GM23338 (cell line): Measurements from ENCODE around the gene GALK1. TPM values are rescaled to one million over a fixed set of nuclear protein-coding genes. Genes with fewer than 3 reads are reported as not detected.

Experiments used
- ATAC-seq: fragments of 200-7000 bp; cut with Tn5 transposase; 3 replicates; pipeline ENCODE4 v1.9.1; 2020
- DNase-seq: peaks from one replicate; pipeline ENCODE4 v3.0.0-alpha.2; 2015; ENCODE audit warnings: low spot score
- H2AFZ ChIP-seq: fragments of 200-600 bp; sonication (generic); 2 replicates; pipeline ENCODE4 v1.8.0; 2016; ENCODE audit warnings: antibody characterized with exemption, mild to moderate bottlenecking, moderate library complexity
- H3F3A ChIP-seq: fragments of 200-600 bp; sonication (generic); replicated peaks from 2 replicates; pipeline ENCODE4 v1.8.0; 2017; ENCODE audit warnings: antibody characterized with exemption, mixed run types, low read depth
- H3K27ac ChIP-seq: fragments of 200-600 bp; sonication (generic); 2 replicates; pipeline ENCODE4 v1.6.1; 2016; ENCODE audit warnings: low read depth
- H3K27me3 ChIP-seq: fragments of 200-600 bp; sonication (generic); 2 replicates; pipeline ENCODE4 v1.8.0; 2016; ENCODE audit warnings: mild to moderate bottlenecking, mixed run types, moderate library complexity; ENCODE audit not compliant: insufficient read depth
- H3K36me3 ChIP-seq: fragments of 200-600 bp; sonication (generic); 2 replicates; pipeline ENCODE4 v1.8.0; 2016; ENCODE audit warnings: mild to moderate bottlenecking; ENCODE audit not compliant: insufficient read depth
- H3K4me1 ChIP-seq: fragments of 200-600 bp; sonication (generic); 2 replicates; pipeline ENCODE4 v1.8.0; 2016; ENCODE audit warnings: mild to moderate bottlenecking, moderate library complexity; ENCODE audit not compliant: insufficient read depth
- H3K4me2 ChIP-seq: fragments of 200-600 bp; sonication (generic); 2 replicates; pipeline ENCODE4 v1.7.1; 2017; ENCODE audit warnings: mixed run types
- H3K4me3 ChIP-seq: fragments of 200-600 bp; sonication (generic); 2 replicates; pipeline ENCODE4 v1.6.1; 2016; ENCODE audit warnings: mixed run types
- H3K79me2 ChIP-seq: fragments of 200-600 bp; sonication (generic); replicated peaks from 2 replicates; pipeline ENCODE4 v1.8.0; 2017; ENCODE audit warnings: mild to moderate bottlenecking; ENCODE audit not compliant: insufficient read depth
- H3K9me2 ChIP-seq: fragments of 200-600 bp; sonication (generic); 2 replicates; pipeline ENCODE4 v1.8.0; 2017; ENCODE audit not compliant: insufficient read depth
- H4K20me1 ChIP-seq: fragments of 200-600 bp; sonication (generic); replicated peaks from 2 replicates; pipeline ENCODE4 v1.8.0; 2017; ENCODE audit warnings: mild to moderate bottlenecking; ENCODE audit not compliant: insufficient read depth
- H3K27ac Mint-ChIP-seq: 2 replicates; pipeline ENCODE4 v1.8.0; 2020; ENCODE audit warnings: inconsistent platforms, mild to moderate bottlenecking, moderate library complexity, mixed read lengths
- H3K27me3 Mint-ChIP-seq: 3 replicates; pipeline ENCODE4 v1.8.0; 2022; ENCODE audit warnings: low read depth, mild to moderate bottlenecking, moderate library complexity, mixed read lengths, inconsistent platforms; ENCODE audit not compliant: insufficient read depth, poor library complexity
- H3K36me3 Mint-ChIP-seq: 3 replicates; pipeline ENCODE4 v1.8.0; 2021; ENCODE audit warnings: low read depth, mild to moderate bottlenecking, inconsistent platforms, moderate library complexity, mixed read lengths
- H3K4me1 Mint-ChIP-seq: 3 replicates; pipeline ENCODE4 v1.8.0; 2020; ENCODE audit warnings: mild to moderate bottlenecking, inconsistent platforms, mixed read lengths
- H3K4me3 Mint-ChIP-seq: 3 replicates; pipeline ENCODE4 v1.8.0; 2021; ENCODE audit warnings: moderate library complexity, mild to moderate bottlenecking, inconsistent platforms, mixed read lengths
- H3K9me3 Mint-ChIP-seq: 3 replicates; pipeline ENCODE4 v1.8.0; 2020; ENCODE audit warnings: moderate library complexity, mild to moderate bottlenecking, inconsistent platforms, mixed read lengths
- CREB1 ChIP-seq: fragments of 250-450 bp; sonication (Bioruptor Pico); IDR thresholded peaks from 2 replicates; pipeline ENCODE4 v1.5.0; 2020; ENCODE audit warnings: low read depth, mild to moderate bottlenecking, moderate library complexity
- EZH2 ChIP-seq: fragments of 200-600 bp; sonication (generic); IDR thresholded peaks from one replicate; pipeline ENCODE4 v1.8.0; 2017; ENCODE audit warnings: antibody characterized with exemption, mild to moderate bottlenecking, low read depth; ENCODE audit not compliant: unreplicated experiment
- EZH2phosphoT487 ChIP-seq: fragments of 200-600 bp; sonication (generic); IDR thresholded peaks from one replicate; pipeline ENCODE4 v1.8.1; 2018; ENCODE audit warnings: antibody characterized with exemption; ENCODE audit not compliant: unreplicated experiment
- JUNB ChIP-seq: IDR thresholded peaks from one replicate; pipeline ENCODE4 v1.6.1; 2016; ENCODE audit warnings: antibody characterized with exemption; ENCODE audit not compliant: unreplicated experiment
- NANOG ChIP-seq: IDR thresholded peaks from 2 replicates; pipeline ENCODE4 v1.6.1; 2016; ENCODE audit warnings: antibody characterized with exemption, borderline replicate concordance
- POLR2AphosphoS5 ChIP-seq: IDR thresholded peaks from 2 replicates; pipeline ENCODE4 v1.6.1; 2016; ENCODE audit warnings: antibody characterized with exemption, low read depth
- polyA plus RNA-seq: library from polyadenylated mRNA; unstranded; fragments of >200 nt; fragmentation: Nextera tagmentation; extraction: Ambion mirVana; gene quantifications from 2 replicates; pipeline ENCODE4 v1.2.1, GENCODE V29; 2016
- total RNA-seq: library from RNA; depleted of rRNA; stranded (reverse); fragments of >200 nt; shearing (Covaris generic); gene quantifications from 2 replicates; pipeline ENCODE4 v1.2.3, GENCODE V29; 2014
- TF ChIP-seq, protein P1 (sequence below): IDR thresholded peaks from 2 replicates; pipeline ENCODE4 v1.6.1; 2016; ENCODE audit warnings: antibody characterized with exemption
- TF ChIP-seq, protein P2 (sequence below): IDR thresholded peaks from one replicate; pipeline ENCODE4 v1.6.1; 2018; ENCODE audit warnings: antibody characterized with exemption; ENCODE audit not compliant: unreplicated experiment

GALK1 gene
- total and polyA plus RNA-seq, 2 experiments from 2014 or later = 30.5 to 31.7 TPM

DNA sequence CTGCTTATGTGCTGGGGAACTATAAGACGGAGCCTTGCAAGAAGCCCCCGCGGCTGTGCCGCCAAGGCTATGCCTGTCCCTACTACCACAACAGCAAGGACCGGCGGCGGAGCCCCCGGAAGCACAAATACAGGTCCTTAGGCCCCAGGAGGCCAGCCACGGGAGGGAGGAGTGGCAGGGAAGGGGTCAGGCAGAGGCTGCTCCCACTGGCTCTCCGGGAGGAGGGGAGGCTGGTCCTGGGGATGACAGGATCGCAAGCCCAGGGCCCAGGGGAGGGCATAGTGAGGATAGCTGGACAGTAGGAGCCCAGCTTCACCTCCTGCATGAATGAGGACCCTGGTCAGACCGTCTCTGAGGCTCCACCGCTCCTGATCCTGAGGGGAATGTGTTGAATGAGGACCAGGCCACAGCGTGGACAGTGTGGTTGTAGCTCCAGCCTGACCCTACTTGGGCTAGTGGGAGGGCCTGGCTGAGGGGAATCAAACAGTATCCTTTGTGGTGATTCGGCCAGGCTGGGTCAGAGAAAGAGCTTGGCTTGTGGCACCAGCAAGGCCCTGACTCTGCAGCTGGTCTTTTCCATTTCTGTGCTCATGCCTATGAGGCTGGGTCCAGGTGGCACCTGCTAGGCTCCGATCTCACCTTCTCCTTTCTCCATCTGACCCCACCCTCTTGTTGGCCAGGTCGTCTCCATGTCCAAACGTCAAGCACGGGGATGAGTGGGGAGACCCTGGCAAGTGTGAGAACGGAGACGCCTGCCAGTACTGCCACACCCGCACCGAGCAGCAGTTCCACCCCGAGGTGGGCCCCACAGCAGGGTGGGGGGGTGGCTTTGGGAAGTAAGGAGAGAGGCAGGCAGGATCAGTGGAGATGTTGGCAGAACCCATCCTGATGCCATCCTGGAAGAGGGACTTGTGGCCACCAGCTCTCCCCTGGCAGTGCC lies 48.4 kb upstream of the GALK1 start:
- DNase-seq = no peak

DNA sequence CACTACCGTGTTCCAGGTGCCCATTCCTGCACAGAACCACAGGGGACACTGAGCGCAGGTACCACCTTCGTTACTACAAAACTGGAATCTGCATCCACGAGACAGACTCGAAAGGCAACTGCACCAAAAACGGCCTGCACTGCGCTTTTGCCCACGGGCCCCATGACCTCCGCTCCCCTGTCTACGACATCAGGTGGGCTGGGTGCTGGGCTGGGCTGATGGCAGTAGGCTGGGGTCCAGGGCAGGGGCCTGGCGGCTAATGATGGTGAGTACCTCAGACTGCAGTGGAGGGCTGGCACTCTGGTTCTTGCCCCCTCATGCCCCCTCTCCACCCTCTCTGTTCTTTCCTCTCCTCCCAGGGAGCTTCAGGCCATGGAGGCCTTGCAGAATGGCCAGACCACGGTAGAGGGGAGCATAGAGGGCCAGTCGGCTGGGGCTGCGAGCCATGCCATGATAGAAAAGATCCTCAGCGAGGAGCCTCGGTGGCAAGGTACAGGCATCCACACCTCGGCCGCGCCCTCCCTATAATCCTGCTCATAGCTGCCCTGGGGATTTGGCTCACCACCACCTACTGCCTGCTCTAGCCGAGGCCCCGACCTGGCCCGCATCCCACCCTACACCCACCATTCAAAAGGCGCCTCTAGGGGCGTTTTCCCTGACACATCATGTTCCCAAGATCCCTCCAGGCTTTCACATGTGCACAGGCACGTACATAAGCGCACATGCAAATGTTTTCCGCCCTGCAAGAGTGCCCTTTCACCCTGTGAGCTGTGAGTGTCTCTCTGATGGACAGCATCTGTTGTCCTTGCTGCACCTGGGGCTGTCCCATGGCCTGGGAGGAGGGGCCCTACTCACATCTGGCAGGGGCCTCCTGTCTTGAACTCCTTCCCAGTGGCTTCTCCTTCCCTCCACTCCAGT lies 47.4 kb upstream of the GALK1 start:
- Mint-ChIP-seq H3K36me3 (peaks cover 34% of the 10 kb centered on the region), H3K4me1 (no peaks in the 10 kb centered on the region), H3K9me3 (no peaks in the 10 kb centered on the region; the same call in 2 of the 3 replicates), H3K27ac (no peak overlapping the region), H3K4me3 (no peak overlapping the region), H3K27me3 (peaks cover 4% of the 10 kb centered on the region)
- no peak overlapping the region for H3K4me2 ChIP-seq
- no peaks in the 10 kb centered on the region for H3K36me3 ChIP-seq
- no peak overlapping the region for H3K27ac ChIP-seq
- H4K20me1 ChIP-seq = peaks cover 5% of the 10 kb centered on the region
- no peaks in the 10 kb centered on the region for H3K4me1 ChIP-seq
- DNase-seq = no peak
- H3K27me3 ChIP-seq = no peaks in the 10 kb centered on the region
- no peak overlapping the region for H3K4me3 ChIP-seq
- no peak overlapping the region for H2AFZ ChIP-seq
- H3K79me2 ChIP-seq = no peaks in the 10 kb centered on the region
- no peaks in the 10 kb centered on the region; the same call in 1 of the 2 replicates for H3F3A ChIP-seq
- no peaks in the 10 kb centered on the region for H3K9me2 ChIP-seq
- no peak for TF ChIP-seq CREB1 (CRISPR knock-in tag)
- TF ChIP-seq EZH2 = no peak
- TF ChIP-seq JUNB = no peak
- TF ChIP-seq EZH2phosphoT487 = no peak
- TF ChIP-seq, protein P1, sequence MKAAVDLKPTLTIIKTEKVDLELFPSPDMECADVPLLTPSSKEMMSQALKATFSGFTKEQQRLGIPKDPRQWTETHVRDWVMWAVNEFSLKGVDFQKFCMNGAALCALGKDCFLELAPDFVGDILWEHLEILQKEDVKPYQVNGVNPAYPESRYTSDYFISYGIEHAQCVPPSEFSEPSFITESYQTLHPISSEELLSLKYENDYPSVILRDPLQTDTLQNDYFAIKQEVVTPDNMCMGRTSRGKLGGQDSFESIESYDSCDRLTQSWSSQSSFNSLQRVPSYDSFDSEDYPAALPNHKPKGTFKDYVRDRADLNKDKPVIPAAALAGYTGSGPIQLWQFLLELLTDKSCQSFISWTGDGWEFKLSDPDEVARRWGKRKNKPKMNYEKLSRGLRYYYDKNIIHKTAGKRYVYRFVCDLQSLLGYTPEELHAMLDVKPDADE = no peak
- TF ChIP-seq NANOG = no peak
- TF ChIP-seq POLR2AphosphoS5 = no peak
- TF ChIP-seq, protein P2, sequence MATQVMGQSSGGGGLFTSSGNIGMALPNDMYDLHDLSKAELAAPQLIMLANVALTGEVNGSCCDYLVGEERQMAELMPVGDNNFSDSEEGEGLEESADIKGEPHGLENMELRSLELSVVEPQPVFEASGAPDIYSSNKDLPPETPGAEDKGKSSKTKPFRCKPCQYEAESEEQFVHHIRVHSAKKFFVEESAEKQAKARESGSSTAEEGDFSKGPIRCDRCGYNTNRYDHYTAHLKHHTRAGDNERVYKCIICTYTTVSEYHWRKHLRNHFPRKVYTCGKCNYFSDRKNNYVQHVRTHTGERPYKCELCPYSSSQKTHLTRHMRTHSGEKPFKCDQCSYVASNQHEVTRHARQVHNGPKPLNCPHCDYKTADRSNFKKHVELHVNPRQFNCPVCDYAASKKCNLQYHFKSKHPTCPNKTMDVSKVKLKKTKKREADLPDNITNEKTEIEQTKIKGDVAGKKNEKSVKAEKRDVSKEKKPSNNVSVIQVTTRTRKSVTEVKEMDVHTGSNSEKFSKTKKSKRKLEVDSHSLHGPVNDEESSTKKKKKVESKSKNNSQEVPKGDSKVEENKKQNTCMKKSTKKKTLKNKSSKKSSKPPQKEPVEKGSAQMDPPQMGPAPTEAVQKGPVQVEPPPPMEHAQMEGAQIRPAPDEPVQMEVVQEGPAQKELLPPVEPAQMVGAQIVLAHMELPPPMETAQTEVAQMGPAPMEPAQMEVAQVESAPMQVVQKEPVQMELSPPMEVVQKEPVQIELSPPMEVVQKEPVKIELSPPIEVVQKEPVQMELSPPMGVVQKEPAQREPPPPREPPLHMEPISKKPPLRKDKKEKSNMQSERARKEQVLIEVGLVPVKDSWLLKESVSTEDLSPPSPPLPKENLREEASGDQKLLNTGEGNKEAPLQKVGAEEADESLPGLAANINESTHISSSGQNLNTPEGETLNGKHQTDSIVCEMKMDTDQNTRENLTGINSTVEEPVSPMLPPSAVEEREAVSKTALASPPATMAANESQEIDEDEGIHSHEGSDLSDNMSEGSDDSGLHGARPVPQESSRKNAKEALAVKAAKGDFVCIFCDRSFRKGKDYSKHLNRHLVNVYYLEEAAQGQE = no peak
- no peak for ATAC-seq

More for the DNA sequence above, 48.4 kb upstream of the GALK1 start:
- Histone ChIP-seq H3F3A (no peaks in the 10 kb centered on the region; the same call in 1 of the 2 replicates), H3K27me3 (no peaks in the 10 kb centered on the region), H3K36me3 (no peaks in the 10 kb centered on the region), H4K20me1 (no peaks in the 10 kb centered on the region; the same call in none of the 2 replicates), H3K4me3 (no peak overlapping the region), H3K4me2 (no peak overlapping the region), H3K4me1 (no peaks in the 10 kb centered on the region), H3K9me2 (no peaks in the 10 kb centered on the region), H3K79me2 (no peaks in the 10 kb centered on the region), H3K27ac (no peak overlapping the region), H2AFZ (no peak overlapping the region)
- TF ChIP-seq, protein P1 = no peak
- TF ChIP-seq EZH2phosphoT487 (no peak), EZH2 (no peak)
- no peaks in the 10 kb centered on the region; the same call in 2 of the 3 replicates for H3K9me3 Mint-ChIP-seq
- ATAC-seq = no peak
- no peak overlapping the region for H3K4me3 Mint-ChIP-seq
- peaks cover 6% of the 10 kb centered on the region for H3K27me3 Mint-ChIP-seq
- peaks cover 36% of the 10 kb centered on the region for H3K36me3 Mint-ChIP-seq
- no peak overlapping the region for H3K27ac Mint-ChIP-seq
- H3K4me1 Mint-ChIP-seq = no peaks in the 10 kb centered on the region
